SK-N-DZ (cell line): ENCODE data around the gene MAP4K4.

Experiments
- DNase-seq: peaks from one replicate; pipeline ENCODE4 v3.0.0-alpha.2; 2015; ENCODE audit warnings: low spot score

MAP4K4 gene

GRCh38 chr2:101864426-101864825 is 166.9 kb downstream of the MAP4K4 start:
- no peak for DNase-seq

- no peak for DNase-seq
These were observed 171.0 kb downstream of the MAP4K4 start for GRCh38 chr2:101868525-101868924.

- DNase-seq: no peak
These were observed 172.0 kb downstream of the MAP4K4 start for GRCh38 chr2:101869527-101869926.

- DNase-seq: no peak
These were observed 172.9 kb downstream of the MAP4K4 start for GRCh38 chr2:101870444-101870843.

GRCh38 chr2:101871480-101871879 is 174.0 kb downstream of the MAP4K4 start:
- DNase-seq: no peak

- no peak for DNase-seq
These were observed 175.0 kb downstream of the MAP4K4 start for GRCh38 chr2:101872480-101872879.

GRCh38 chr2:101873543-101873942 is 176.0 kb downstream of the MAP4K4 start:
- no peak for DNase-seq

- DNase-seq: no peak
These were observed 176.6 kb downstream of the MAP4K4 start for GRCh38 chr2:101874069-101874468.

GRCh38 chr2:101879466-101879865 is 182.0 kb downstream of the MAP4K4 start:
- DNase-seq: no peak

GRCh38 chr2:101881131-101881530 is 183.6 kb downstream of the MAP4K4 start:
- no peak for DNase-seq

GRCh38 chr2:101882769-101883307 is 185.3 kb downstream of the MAP4K4 start:
- no peak for DNase-seq

GRCh38 chr2:101883860-101884259 is 186.4 kb downstream of the MAP4K4 start:
- peak; percentile 9 for DNase-seq

GRCh38 chr2:101884423-101884822 is 186.9 kb downstream of the MAP4K4 start:
- DNase-seq: no peak

- no peak for DNase-seq
These were observed 189.8 kb downstream of the MAP4K4 start for GRCh38 chr2:101887328-101887727.

GRCh38 chr2:101889460-101890098 is 192.1 kb downstream of the MAP4K4 start:
- no peak for DNase-seq

- no peak for DNase-seq
These were observed 194.9 kb downstream of the MAP4K4 start for GRCh38 chr2:101892377-101892776.

- DNase-seq: no peak
These were observed 196.3 kb downstream of the MAP4K4 start for GRCh38 chr2:101893681-101894381.

GRCh38 chr2:101895039-101895438 is 197.5 kb downstream of the MAP4K4 start:
- no peak for DNase-seq

GRCh38 chr2:101895819-101896322 is 198.4 kb downstream of the MAP4K4 start:
- DNase-seq: no peak

- no peak for DNase-seq
These were observed 199.8 kb downstream of the MAP4K4 start for GRCh38 chr2:101897301-101897700.

- no peak for DNase-seq
These were observed 201.8 kb downstream of the MAP4K4 start for GRCh38 chr2:101899265-101899664.

GRCh38 chr2:101899871-101900270 is 202.4 kb downstream of the MAP4K4 start:
- no peak for DNase-seq

- no peak for DNase-seq
These were observed 202.9 kb downstream of the MAP4K4 start for GRCh38 chr2:101900375-101900774.
